DMS153 treated with DMSO at 0.1 percent for 48 hours (cell line): ENCODE measurements around the gene TNFRSF18.

Experiments
- DNase-seq: peaks from one replicate; lab custom pipeline; 2025; ENCODE audit not compliant: unreplicated experiment; lab: John Stamatoyannopoulos, UW

Gene TNFRSF18

GRCh38 chr1:1179983-1180861, 26.2 kb downstream of the TNFRSF18 start:
- no peak for DNase-seq

DNA sequence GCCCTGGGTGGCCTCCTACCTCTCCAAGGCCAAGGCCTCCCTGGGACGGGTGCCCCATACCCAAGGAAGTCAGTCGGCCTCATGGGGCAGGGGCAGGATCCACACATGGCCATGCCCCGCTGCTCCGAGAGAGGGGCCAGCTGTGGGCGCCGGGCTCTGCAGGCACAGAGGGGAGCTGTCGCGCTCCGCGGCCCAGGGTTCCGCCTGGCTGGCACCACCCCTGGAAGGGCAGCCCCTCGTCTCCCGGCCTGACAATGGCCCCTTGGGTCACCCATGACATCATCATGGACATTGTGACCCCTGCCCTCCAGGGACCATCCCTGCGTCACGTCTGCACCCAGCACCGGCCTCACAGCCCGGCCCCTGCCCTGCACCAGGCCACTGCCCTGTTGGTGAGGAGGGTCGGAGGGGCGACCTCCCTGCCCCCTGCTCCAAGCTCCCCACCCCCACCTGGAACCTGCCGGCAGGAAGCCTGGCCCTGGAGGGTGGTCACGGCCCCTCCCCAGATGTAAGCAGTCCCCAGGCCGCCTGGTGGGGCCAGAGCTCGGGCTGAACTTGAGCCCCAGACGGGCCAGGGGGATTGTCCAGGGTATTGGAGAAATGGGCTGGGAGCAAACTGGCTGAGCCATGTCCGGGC, 26.9 kb downstream of the TNFRSF18 start:
- DNase-seq: no peak

- DNase-seq: no peak
These were observed 27.5 kb downstream of the TNFRSF18 start for GRCh38 chr1:1178794-1179331.

DNA sequence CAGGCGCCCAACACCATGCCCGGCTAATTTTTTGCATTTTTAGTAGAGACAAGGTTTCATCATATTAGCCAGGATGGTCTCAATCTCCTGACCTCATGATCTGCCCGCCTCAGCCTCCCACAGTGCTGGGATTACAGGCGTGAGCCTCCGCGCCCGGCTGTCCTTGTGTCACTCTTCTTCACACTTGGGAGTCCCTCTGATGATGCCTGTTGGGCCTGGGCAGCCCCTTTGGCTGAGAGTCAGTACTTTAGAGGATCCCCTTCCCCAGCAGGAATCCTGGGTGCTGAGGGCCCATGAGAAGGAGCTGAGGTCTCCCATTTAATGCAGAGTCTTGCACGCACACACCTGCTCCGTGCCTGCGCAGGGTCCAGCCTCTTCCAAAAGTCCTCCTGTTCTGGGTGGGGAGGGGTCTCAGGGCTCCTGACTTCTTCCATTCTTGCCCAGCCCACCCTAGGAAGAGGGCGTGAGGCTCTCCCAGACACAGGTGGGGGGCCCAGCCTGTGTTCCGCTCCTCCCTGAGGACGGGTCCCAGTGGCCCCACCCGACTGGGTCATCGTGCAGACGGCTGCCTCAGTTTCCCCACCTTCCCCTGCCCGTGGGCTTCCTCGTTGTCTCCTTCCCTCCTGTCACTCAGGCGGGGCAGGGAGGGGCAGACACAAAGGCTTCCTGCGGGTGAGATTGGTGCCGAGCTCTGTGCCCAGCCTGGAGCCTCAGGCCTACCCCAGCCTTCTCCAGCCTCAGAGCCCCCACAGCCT, 28.8 kb downstream of the TNFRSF18 start:
- no peak for DNase-seq

GRCh38 chr1:1176931-1177330, 29.5 kb downstream of the TNFRSF18 start:
- DNase-seq: no peak

DNA sequence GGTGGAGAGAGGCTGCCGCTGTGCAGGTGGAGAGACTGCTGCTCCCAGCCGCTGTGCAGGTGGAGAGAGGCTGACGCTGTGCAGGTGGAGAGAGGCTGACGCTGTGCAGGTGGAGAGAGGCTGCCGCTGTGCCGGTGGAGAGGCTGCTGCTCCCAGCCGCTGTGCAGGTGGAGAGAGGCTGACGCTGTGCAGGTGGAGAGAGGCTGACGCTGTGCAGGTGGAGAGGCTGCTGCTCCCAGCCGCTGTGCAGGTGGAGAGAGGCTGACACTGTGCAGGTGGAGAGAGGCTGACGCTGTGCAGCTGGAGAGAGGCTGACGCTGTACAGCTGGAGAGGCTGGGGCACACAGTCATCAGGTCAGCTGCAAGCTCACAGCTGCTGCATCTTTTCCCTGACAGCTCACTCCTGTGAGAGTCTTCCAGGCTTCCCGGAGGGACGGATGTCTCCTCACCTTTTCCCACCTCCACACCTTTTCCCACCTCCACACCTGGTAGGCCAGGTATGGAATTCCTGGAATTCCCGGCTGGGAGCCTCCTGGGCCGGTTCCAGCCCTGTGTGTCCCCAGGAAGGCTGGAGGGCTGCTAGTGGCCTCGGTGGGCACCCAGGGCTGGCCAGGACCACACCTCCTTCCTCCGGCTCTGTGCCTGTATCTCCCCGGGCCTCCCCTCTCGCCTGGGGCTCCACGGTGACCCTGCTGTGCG, 30.2 kb downstream of the TNFRSF18 start:
- peak; percentile 79 for DNase-seq

- DNase-seq: peak; percentile 86
These were observed 30.9 kb downstream of the TNFRSF18 start for GRCh38 chr1:1175221-1176062.

DNA sequence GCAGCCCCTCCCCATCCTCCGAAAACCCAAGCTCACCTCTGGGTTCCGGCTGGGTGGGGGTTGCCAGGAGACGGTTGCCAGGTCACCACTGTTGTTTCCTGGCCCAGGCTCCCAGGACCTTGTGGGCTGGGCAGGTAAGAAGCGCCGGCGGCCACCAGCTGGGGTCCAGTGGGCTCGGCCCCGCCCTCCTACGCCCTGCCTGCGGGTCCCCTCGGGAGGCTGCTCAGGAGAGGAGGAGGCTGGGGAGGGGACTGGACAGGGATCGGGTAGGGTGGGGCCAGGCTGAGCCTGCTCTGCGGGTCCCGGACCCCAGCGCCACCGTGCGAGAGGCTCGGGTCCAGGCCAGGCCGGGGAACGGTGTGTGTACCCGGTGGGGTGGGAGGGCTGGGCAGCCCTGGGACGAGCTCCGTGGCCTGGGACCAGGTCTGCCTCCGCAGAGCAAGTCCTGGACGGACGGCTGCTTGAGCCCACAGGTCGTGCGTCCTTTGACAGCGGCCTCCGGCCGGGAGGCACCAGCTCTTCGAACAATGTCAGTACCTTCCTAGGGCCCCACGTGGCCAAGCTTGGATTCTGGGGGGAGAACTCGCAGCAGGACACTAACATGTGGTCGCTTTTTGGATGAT, 32.5 kb downstream of the TNFRSF18 start, which contains the start of gene TTLL10:
Gene TTLL10 (plus strand): TSS at position 88 of the 623 bp plus-strand sequence. CDS start 5,336 bp downstream, outside the sequence.
- DNase-seq: no peak

GRCh38 chr1:1173061-1173792, 33.2 kb downstream of the TNFRSF18 start:
- no peak for DNase-seq

DNA sequence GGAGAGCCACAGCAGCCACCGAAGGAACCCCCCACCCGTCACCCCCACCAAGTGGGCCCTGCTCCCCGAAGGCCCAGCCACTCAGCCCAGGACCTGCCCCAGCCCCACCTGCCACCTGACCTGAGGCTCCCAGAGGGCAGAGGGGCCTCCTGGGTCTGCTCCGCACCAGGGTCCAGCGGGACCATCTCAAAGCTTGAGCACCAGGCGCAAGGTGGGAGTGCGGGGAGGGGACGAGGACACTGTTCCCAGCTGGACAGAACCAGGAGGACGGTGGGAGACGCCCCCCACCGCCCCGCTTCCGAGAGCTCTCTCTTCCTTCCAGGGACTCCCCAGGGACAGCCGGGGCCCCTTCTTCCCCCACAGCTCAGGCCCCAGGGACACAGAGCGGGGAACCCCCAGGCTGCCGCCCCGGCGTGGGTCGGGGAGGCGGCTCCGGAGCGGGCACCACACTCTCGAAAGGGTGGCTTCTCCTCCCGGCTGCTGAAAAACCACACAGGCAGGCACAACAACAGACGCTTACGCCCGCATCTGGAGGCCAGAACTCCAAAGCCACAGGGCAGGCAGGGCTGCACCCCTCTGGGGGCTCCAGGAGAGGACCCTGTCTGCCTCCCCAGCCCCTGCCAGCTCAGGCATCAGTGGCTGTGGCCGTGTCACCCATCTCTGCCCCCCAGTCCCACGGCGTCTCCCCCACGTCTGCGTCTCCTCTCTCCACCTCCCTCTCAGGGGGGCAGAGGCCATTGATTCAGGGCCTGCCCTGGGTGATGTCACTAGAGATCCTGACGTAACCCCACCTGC, 34.6 kb downstream of the TNFRSF18 start:
- no peak for DNase-seq

DNA sequence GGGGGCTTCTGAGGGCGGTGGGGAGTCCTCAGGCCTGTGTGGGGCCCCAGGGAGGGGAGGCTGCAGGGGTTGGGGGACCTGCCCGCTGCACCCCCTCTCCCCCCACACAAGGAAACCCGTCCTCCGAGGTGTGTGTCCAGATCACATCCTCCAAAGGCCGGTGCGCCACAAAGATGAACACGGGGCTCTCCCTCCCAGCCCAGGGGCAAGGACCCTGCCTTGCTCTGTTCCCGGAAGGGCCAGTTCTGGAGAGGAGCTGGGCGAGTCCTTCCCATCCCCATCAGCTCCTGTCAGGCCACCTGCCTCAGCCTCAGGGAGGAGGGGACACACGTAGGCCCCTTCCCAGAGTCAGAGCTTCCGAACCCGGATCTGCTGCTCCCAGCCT, 35.2 kb downstream of the TNFRSF18 start:
- DNase-seq: no peak

GRCh38 chr1:1170215-1171091, 35.9 kb downstream of the TNFRSF18 start:
- DNase-seq: no peak

- DNase-seq: no peak
These were observed 36.8 kb downstream of the TNFRSF18 start for GRCh38 chr1:1169429-1170214.

DNA sequence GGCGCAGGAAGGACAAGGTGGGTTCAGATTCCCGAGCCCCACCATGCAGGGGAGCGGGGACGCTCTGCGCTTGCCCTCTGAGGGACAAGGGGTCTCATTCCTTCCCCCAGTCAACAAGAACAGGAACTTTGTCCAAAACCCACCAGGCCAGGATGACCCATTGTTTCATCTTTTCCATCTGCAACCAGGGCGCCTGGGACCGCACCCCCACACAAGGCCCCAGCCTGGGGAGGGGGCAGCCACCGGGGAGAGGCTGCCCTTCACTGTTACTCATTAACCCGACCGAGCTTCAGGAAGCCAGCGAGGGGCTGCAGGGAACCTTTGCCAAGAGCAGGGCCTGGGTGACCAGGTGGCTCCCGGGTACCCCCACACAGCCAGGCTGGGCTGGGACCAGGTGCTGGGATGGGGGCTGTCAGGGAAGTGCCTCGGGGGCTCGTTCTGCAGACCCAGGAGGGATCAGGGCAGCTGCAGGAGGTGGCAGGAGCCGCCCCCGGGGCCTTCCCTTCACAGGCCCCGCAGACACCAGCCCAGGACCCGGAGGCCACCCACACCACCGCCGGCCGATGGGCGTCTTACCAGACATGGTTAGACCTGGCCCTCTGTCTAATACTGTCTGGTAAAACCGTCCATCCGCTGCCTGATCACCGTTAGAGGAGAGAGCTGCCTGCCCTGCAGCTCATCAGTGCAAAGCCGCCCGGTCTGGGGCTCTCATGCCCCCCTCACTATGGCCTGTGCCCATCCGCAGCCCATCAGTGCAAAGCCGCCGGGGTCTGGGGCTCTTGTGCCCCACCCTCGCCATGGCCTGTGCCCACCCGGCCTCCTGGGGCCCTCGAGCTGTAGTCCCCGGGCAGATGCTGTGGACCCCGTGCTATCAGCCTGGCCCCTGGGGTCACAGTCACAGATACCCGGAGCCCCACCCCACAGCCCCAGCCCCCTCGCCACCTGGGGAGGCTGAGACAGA, 37.7 kb downstream of the TNFRSF18 start:
- DNase-seq: no peak

DNA sequence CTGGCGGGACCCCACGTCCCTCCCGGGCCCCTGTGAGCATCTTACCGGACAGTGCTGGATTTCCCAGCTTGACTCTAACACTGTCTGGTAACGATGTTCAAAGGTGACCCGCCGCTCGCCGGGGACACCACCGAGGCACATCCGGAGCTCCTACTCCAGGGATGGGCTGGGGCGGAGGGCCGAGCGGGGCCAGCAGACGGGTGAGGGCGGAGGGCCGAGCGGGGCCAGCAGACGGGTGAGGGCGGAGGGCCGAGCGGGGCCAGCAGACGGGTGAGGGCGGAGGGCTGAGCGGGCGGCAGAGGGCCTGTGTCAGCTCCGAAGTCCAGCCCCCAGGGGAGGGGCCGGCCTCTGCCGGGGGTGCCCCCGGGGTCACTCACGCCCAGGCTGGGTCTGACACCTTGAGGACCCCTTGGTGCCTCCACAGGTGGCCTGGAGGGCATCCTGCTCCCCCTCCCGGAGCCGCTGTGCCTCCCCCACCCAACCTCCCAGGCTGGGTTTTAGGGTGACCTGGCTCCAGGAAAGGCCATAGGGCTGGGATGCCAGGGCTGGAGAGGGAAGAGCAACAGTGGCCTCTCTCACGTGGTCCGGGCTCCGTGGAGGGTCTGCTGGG, 38.4 kb downstream of the TNFRSF18 start:
- DNase-seq: no peak
